Right lobe of liver (tissue), 6 donors: ENCODE measurements around the gene MYEOV. TPM values are rescaled to one million over a fixed set of nuclear protein-coding genes. Genes with fewer than 3 reads are reported as not detected.

Experiments
- ATAC-seq, 4 donors: fragments of 200-7000 bp; cut with Tn5 transposase; one replicate each; pipeline ENCODE4 v1.9.1; 2020; ENCODE audit warnings: mild to moderate bottlenecking in 4 of 4, moderate library complexity in 4 of 4
- DNase-seq, 3 donors: peaks; one replicate each; pipeline ENCODE4 v3.0.0-alpha.2; 2020
- H3K27ac ChIP-seq, 3 donors: fragments of 200-600 bp; one replicate each; pipeline ENCODE4 v1.8.0; 2022
- H3K27me3 ChIP-seq, 2 donors: fragments of 200-600 bp; one replicate each; pipeline ENCODE4 v1.8.0; 2022
- H3K36me3 ChIP-seq, 4 donors: fragments of 200-600 bp; sonication (generic) in 1 of 4; one replicate each; pipeline versions ENCODE4 v1.5.1 to v1.8.0; 2017 to 2022; ENCODE audit warnings: control low read depth in 1 of 4
- H3K4me1 ChIP-seq, 4 donors: fragments of 200-600 bp; sonication (generic) in 1 of 4; one replicate each; pipeline versions ENCODE4 v1.5.1 to v1.8.0; 2017 to 2022; ENCODE audit warnings: control low read depth in 1 of 4
- H3K4me3 ChIP-seq, 3 donors: fragments of 200-600 bp; one replicate each; pipeline ENCODE4 v1.8.0; 2022
- H3K9me3 ChIP-seq, 4 donors: fragments of 200-600 bp; sonication (generic) in 1 of 4; one replicate each; pipeline versions ENCODE4 v1.5.1 to v1.8.0; 2017 to 2022; ENCODE audit warnings: control low read depth in 1 of 4
- POLR2A ChIP-seq: fragments of 450-650 bp; IDR thresholded peaks from one replicate; pipeline ENCODE4 v1.6.1; 2017; ENCODE audit warnings: antibody characterized with exemption, mild to moderate bottlenecking
- WGBS: methylation state at CpG from one replicate; pipeline ENCODE4 v1.1.6; 2018; ENCODE audit warnings: low coverage, low lambda C conversion rate; ENCODE audit not compliant: insufficient coverage; ENCODE audit errors: missing lambda C conversion rate; 5-methylcytosine and 5-hydroxymethylcytosine counted together
- intact Hi-C, 2 donors: fragments of 100-400 bp; cut with DNase I; formaldehyde crosslinking; loops; one replicate each; pipeline versions ENCODE4 v1.11.2 to v1.14.1; 2022
- total RNA-seq, 6 experiments: library from RNA; depleted of rRNA in 2 of 6; stranded (reverse); fragments of >200 nt in 2 of 6; fragmentation: NEBNext Ultra II Directional in 3 of 6; extraction: Animal tissue kit (Norgen Biotek cat#: 25700) in 3 of 6; gene quantifications; one replicate each; pipeline versions ENCODE4 v1.1.0 to v1.2.4, GENCODE V29; 2016 to 2023
- TF ChIP-seq, protein P1 (sequence below), 4 donors: fragments of 200-600 bp in 3 of 4; fragments of 450-650 bp in 1 of 4; IDR thresholded peaks; one replicate each; pipeline versions ENCODE4 v1.5.1 to v1.8.0; 2016 to 2022; ENCODE audit warnings: antibody characterized with exemption in 4 of 4, mild to moderate bottlenecking in 2 of 4
- donor health status: DM: no; HTN: yes; CAD: no.
- donor health status: DM: no; HTN: no; CAD: no.
- donor health status: DM: no; HTN: no; CAD: no.
- donor health status: DM: no; HTN: yes; CAD: no.
- donor health status: DM: no; HTN: yes; CAD: no.

Gene MYEOV
- total RNA-seq, 6 experiments from 2014 or later: 0.25 to 1.2 (median 0.70) TPM; not detected in 2

GRCh38 chr11:69325446-69325845 lies 31.5 kb downstream of the MYEOV start:
- 80% methylated on average over 2 of the region's 8 CpGs for WGBS
- Histone ChIP-seq H3K4me3 (no peak overlapping the region), H3K36me3 (no peaks in the 10 kb centered on the region), H3K9me3 (no peaks in the 10 kb centered on the region), H3K27ac (no peak overlapping the region), H3K27me3 (no peaks in the 10 kb centered on the region), H3K4me1 (no peaks in the 10 kb centered on the region)
- no peak for TF ChIP-seq POLR2A
- TF ChIP-seq, protein P1, sequence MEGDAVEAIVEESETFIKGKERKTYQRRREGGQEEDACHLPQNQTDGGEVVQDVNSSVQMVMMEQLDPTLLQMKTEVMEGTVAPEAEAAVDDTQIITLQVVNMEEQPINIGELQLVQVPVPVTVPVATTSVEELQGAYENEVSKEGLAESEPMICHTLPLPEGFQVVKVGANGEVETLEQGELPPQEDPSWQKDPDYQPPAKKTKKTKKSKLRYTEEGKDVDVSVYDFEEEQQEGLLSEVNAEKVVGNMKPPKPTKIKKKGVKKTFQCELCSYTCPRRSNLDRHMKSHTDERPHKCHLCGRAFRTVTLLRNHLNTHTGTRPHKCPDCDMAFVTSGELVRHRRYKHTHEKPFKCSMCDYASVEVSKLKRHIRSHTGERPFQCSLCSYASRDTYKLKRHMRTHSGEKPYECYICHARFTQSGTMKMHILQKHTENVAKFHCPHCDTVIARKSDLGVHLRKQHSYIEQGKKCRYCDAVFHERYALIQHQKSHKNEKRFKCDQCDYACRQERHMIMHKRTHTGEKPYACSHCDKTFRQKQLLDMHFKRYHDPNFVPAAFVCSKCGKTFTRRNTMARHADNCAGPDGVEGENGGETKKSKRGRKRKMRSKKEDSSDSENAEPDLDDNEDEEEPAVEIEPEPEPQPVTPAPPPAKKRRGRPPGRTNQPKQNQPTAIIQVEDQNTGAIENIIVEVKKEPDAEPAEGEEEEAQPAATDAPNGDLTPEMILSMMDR (IDR thresholded peaks at IDR 0.05): no peak
- DNase-seq: peak in 1 of 3 donors; percentile 26
- no peak for ATAC-seq
- intact Hi-C loops: no loop called here

DNA sequence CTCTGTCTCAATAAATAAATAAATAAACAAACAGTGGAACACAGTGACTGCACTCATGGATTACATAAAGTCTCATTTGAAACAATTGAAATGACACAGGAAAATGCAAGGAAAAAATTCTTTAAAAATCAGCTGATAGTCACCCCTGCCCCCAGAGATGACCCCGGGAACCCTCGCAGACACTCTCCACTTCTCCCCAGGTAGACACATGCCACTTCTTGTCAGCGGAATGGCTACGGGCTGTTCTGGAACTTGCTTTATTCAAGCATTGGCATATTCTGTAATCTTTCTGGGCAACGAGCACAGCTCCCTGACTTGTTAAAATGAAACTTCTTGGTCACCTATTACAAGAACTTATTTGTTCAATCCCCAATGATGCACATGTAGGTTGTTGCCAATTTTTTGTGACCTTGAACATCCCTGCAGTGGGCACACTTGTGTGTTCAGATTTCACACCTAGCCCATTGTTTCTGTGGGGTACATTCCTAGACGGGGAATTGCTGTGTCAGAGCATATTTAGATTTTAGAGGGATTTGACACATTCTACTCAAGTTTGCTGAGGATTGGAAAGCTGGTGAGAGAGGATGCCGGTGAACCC lies 32.8 kb downstream of the MYEOV start:
- no peak overlapping the region for H3K27ac ChIP-seq

GRCh38 chr11:69327741-69328191 lies 33.8 kb downstream of the MYEOV start:
- intact Hi-C loops: no loop called here
- WGBS: 100% methylated on average over 1 of the region's 6 CpGs
- ATAC-seq (no peak), DNase-seq (no peak)
- Histone ChIP-seq H3K4me1 (no peaks in the 10 kb centered on the region), H3K9me3 (no peaks in the 10 kb centered on the region), H3K36me3 (no peaks in the 10 kb centered on the region), H3K4me3 (no peak overlapping the region), H3K27ac (no peak overlapping the region), H3K27me3 (no peaks in the 10 kb centered on the region)
- TF ChIP-seq, protein P1 (IDR thresholded peaks at IDR 0.05): no peak
- TF ChIP-seq POLR2A: no peak

More for the DNA sequence above, 32.8 kb downstream of the MYEOV start:
- ATAC-seq: no peak
- TF ChIP-seq, protein P1 (IDR thresholded peaks at IDR 0.05): no peak
- no peak for TF ChIP-seq POLR2A
- peak in 1 of 3 donors; percentile 37 for DNase-seq
- Histone ChIP-seq H3K4me3 (no peak overlapping the region), H3K4me1 (no peaks in the 10 kb centered on the region), H3K36me3 (no peaks in the 10 kb centered on the region), H3K9me3 (no peaks in the 10 kb centered on the region), H3K27me3 (no peaks in the 10 kb centered on the region)
- WGBS: 94% methylated on average over 6 of the region's 7 CpGs
- intact Hi-C loops: no loop called here

- intact Hi-C loops: no loop called here
Measured at GRCh38 chr11:69328231-69328630, 34.3 kb downstream of the MYEOV start.

More at GRCh38 chr11:69328231-69328630, 34.3 kb downstream of the MYEOV start:
- Histone ChIP-seq H3K36me3 (no peaks in the 10 kb centered on the region), H3K27me3 (no peaks in the 10 kb centered on the region), H3K9me3 (no peaks in the 10 kb centered on the region), H3K27ac (no peak overlapping the region), H3K4me3 (no peak overlapping the region), H3K4me1 (no peaks in the 10 kb centered on the region)
- TF ChIP-seq POLR2A: no peak
- TF ChIP-seq, protein P1 (IDR thresholded peaks at IDR 0.05): no peak
- WGBS: no CpG with 5 or more reads among the region's 8 CpGs
- ATAC-seq (no peak), DNase-seq (peak in 1 of 3 donors; percentile 31)
